ENCODE results near the gene PTGFRN.

Gene PTGFRN

DNA sequence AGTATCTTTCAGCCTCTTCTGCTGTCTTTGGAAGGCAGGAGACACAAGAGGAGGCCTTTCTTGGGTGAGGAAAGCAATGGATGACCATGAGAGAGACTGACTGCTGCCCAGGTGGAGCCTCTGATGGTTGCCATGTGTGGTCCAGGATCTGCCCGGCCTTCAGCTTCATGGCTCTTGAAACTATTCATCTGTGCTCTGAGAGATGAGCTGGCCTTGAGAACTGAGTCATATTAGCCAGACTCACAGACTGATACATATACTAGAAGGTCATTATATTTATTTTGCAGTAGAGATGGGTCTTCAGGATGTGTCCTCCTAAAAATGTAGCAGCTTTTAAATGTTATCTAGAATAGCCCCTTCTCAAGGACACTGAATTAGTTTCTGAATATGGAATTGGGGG lies 33.7 kb downstream of the PTGFRN start:
- no peak for TF ChIP-seq EZH2phosphoT487 (IDR thresholded peaks at IDR 0.05; ENCODE audit: low read length)
- no peak for TF ChIP-seq EZH2 (optimal IDR thresholded peaks at IDR 0.05; ENCODE audit: low read depth, low read length)
- TF ChIP-seq, protein P1, sequence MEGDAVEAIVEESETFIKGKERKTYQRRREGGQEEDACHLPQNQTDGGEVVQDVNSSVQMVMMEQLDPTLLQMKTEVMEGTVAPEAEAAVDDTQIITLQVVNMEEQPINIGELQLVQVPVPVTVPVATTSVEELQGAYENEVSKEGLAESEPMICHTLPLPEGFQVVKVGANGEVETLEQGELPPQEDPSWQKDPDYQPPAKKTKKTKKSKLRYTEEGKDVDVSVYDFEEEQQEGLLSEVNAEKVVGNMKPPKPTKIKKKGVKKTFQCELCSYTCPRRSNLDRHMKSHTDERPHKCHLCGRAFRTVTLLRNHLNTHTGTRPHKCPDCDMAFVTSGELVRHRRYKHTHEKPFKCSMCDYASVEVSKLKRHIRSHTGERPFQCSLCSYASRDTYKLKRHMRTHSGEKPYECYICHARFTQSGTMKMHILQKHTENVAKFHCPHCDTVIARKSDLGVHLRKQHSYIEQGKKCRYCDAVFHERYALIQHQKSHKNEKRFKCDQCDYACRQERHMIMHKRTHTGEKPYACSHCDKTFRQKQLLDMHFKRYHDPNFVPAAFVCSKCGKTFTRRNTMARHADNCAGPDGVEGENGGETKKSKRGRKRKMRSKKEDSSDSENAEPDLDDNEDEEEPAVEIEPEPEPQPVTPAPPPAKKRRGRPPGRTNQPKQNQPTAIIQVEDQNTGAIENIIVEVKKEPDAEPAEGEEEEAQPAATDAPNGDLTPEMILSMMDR (IDR thresholded peaks at IDR 0.05; ENCODE audit: low read length) = no peak
- DNase-seq = no peak
- H3K4me1 ChIP-seq (ENCODE audit: low read length) = no peaks in the 10 kb centered on the region
- no peaks in the 10 kb centered on the region for H3F3A ChIP-seq (ENCODE audit: insufficient read depth, low read length)
- H4K20me1 ChIP-seq (ENCODE audit: insufficient read depth, low read length) = no peaks in the 10 kb centered on the region
- H3K36me3 ChIP-seq (replicated peaks; ENCODE audit: insufficient read depth, low read length) = no peaks in the 10 kb centered on the region
- H3K9me3 ChIP-seq (replicated peaks; ENCODE audit: insufficient read depth, low read length) = no peaks in the 10 kb centered on the region
- H2AFZ ChIP-seq (ENCODE audit: low read length) = no peak overlapping the region
- H3K27me3 ChIP-seq (replicated peaks; ENCODE audit: insufficient read depth, low read length) = no peaks in the 10 kb centered on the region
- H3K9me2 ChIP-seq (replicated peaks; ENCODE audit: insufficient read depth, low read length) = no peaks in the 10 kb centered on the region
- no peak overlapping the region for H3K4me3 ChIP-seq (ENCODE audit: low read length)
- H3K9ac ChIP-seq (ENCODE audit: low read length) = no peak overlapping the region
- no peak overlapping the region for H3K27ac ChIP-seq (ENCODE audit: low read length)
- H3K79me2 ChIP-seq (ENCODE audit: low read length) = no peaks in the 10 kb centered on the region
- no peak overlapping the region for H3K4me2 ChIP-seq (ENCODE audit: low read depth, low read length)

GRCh38 chr1:116944613-116945012 lies 34.9 kb downstream of the PTGFRN start:
- no peak for DNase-seq
- no peak overlapping the region for H3K4me3 ChIP-seq (ENCODE audit: low read length)
- TF ChIP-seq EZH2phosphoT487 (IDR thresholded peaks at IDR 0.05; ENCODE audit: low read length) = no peak
- TF ChIP-seq EZH2 (optimal IDR thresholded peaks at IDR 0.05; ENCODE audit: low read depth, low read length) = no peak
- TF ChIP-seq, protein P1 (IDR thresholded peaks at IDR 0.05; ENCODE audit: low read length) = no peak

GRCh38 chr1:116945421-116945820 lies 35.7 kb downstream of the PTGFRN start:
- no peaks in the 10 kb centered on the region for H3K4me1 ChIP-seq (ENCODE audit: low read length)
- no peaks in the 10 kb centered on the region for H3K9me3 ChIP-seq (replicated peaks; ENCODE audit: insufficient read depth, low read length)
- no peak for TF ChIP-seq EZH2 (optimal IDR thresholded peaks at IDR 0.05; ENCODE audit: low read depth, low read length)
- TF ChIP-seq EZH2phosphoT487 (IDR thresholded peaks at IDR 0.05; ENCODE audit: low read length) = no peak
- TF ChIP-seq, protein P1 (IDR thresholded peaks at IDR 0.05; ENCODE audit: low read length) = no peak
- no peak overlapping the region for H3K4me2 ChIP-seq (ENCODE audit: low read depth, low read length)
- H3F3A ChIP-seq (ENCODE audit: insufficient read depth, low read length) = no peaks in the 10 kb centered on the region
- no peaks in the 10 kb centered on the region for H3K9me2 ChIP-seq (replicated peaks; ENCODE audit: insufficient read depth, low read length)
- no peaks in the 10 kb centered on the region for H4K20me1 ChIP-seq (ENCODE audit: insufficient read depth, low read length)
- H3K79me2 ChIP-seq (ENCODE audit: low read length) = no peaks in the 10 kb centered on the region
- no peak overlapping the region for H3K4me3 ChIP-seq (ENCODE audit: low read length)
- H3K27ac ChIP-seq (ENCODE audit: low read length) = no peak overlapping the region
- H2AFZ ChIP-seq (ENCODE audit: low read length) = no peak overlapping the region
- DNase-seq = no peak
- no peaks in the 10 kb centered on the region for H3K27me3 ChIP-seq (replicated peaks; ENCODE audit: insufficient read depth, low read length)
- no peaks in the 10 kb centered on the region for H3K36me3 ChIP-seq (replicated peaks; ENCODE audit: insufficient read depth, low read length)
- H3K9ac ChIP-seq (ENCODE audit: low read length) = no peak overlapping the region

More at GRCh38 chr1:116944613-116945012, 34.9 kb downstream of the PTGFRN start:
- H3K4me1 ChIP-seq (ENCODE audit: low read length) = no peaks in the 10 kb centered on the region
- no peaks in the 10 kb centered on the region for H3K9me2 ChIP-seq (replicated peaks; ENCODE audit: insufficient read depth, low read length)
- H3F3A ChIP-seq (ENCODE audit: insufficient read depth, low read length) = no peaks in the 10 kb centered on the region
- no peaks in the 10 kb centered on the region for H3K36me3 ChIP-seq (replicated peaks; ENCODE audit: insufficient read depth, low read length)
- H2AFZ ChIP-seq (ENCODE audit: low read length) = no peak overlapping the region
- H3K27me3 ChIP-seq (replicated peaks; ENCODE audit: insufficient read depth, low read length) = no peaks in the 10 kb centered on the region
- H4K20me1 ChIP-seq (ENCODE audit: insufficient read depth, low read length) = no peaks in the 10 kb centered on the region
- no peaks in the 10 kb centered on the region for H3K9me3 ChIP-seq (replicated peaks; ENCODE audit: insufficient read depth, low read length)
- H3K79me2 ChIP-seq (ENCODE audit: low read length) = no peaks in the 10 kb centered on the region
- no peak overlapping the region for H3K4me2 ChIP-seq (ENCODE audit: low read depth, low read length)
- H3K9ac ChIP-seq (ENCODE audit: low read length) = no peak overlapping the region
- no peak overlapping the region for H3K27ac ChIP-seq (ENCODE audit: low read length)
